Measurements from ENCODE around the gene CTAGE4.
"Not testable (repeated sequence)": the region's sequence is repeated elsewhere in the genome, so short reads cannot be mapped to it uniquely, and the experiment has no call there.

CTAGE4 gene

GRCh38 chr7:144203086-144203485 lies 19.8 kb downstream of the CTAGE4 start:
- DNase-seq (ENCODE audit: low read depth in 4 of 4, low spot score in 1 of 4): not testable (repeated sequence)

DNA sequence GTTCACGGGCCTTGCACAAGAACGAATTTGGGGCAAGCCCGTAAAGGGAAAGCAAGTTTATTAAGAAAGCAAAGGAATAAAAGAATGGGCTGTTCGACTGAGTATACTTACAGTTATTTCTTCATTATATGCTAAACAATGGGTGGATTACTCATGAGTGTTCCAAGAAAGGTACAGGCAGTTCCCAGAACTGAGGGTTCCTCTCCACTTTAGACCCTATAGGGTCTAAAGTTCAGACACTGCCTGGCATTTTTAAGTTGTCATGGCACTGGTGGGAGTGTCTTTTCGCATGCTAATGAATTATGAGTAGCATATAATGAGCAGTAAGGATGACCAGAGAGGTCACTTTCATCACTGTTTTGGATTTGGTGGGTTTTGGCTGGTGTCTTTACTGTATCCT lies 22.0 kb downstream of the CTAGE4 start:
- not testable (repeated sequence) for DNase-seq (ENCODE audit: low read depth in 4 of 4, low spot score in 1 of 4)

DNA sequence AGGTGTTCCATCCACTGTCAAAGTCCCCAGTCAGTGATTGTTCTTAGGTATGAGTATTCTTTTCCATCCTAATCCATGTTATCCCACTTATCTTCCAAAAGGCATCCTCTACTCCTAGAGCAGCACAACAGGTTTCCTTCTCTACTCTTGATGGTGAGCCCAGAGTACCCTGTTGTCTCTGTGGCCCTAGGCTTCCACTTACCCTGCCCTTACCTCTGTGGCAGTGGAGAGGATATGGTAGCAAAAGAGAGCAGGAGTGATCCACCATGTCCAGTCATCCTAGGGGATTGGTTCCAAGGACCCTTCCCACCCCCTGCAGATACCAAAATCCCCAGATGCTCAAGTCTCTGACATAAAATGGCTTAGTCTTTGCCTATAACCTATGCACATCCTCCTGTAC lies 33.9 kb downstream of the CTAGE4 start:
- not testable (repeated sequence) for DNase-seq (ENCODE audit: low read depth in 4 of 4, low spot score in 1 of 4)

GRCh38 chr7:144218581-144218980 lies 35.3 kb downstream of the CTAGE4 start:
- DNase-seq (ENCODE audit: low read depth in 4 of 4, low spot score in 1 of 4): not testable (repeated sequence)

DNA sequence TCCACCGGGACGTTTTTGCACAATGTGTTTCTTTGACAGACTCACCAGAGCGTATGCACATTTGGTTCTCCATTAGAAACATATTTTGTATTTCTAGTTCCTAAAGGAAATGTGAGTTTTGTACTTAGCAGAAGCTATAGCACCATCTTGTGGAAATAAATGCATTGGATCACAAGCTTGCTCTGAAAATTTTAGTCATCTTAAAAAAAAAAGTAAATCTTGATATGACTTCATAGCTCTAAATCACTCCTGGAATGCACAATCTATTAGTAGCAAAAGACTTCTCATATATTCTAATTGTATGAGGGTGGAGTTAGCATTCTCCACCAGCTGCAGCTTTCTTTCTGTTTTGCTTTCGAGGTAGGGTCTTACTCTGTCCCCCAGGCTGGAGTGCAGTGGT lies 35.9 kb downstream of the CTAGE4 start:
- DNase-seq (ENCODE audit: low read depth in 4 of 4, low spot score in 1 of 4): not testable (repeated sequence)

GRCh38 chr7:144220531-144220930 lies 37.3 kb downstream of the CTAGE4 start:
- not testable (repeated sequence) for DNase-seq (ENCODE audit: low read depth in 4 of 4, low spot score in 1 of 4)

DNA sequence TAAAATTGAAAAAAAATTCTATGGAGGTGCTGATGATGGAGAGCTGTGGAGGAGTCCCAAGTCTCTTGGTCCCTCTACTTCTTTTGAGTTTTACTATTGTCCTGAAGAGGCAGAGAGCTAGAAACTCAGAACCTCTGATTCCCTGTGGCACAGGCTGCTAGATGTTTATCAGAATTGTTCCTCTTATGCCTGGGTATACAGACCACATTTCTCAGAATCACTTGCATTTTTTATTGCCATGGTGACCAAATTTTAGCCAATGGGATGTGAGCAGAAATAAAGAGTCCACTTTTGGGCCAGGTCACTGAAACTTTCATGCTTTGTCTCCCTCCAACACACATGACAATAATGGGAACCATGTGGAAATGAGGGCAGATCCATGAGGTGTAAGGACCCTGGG lies 40.4 kb downstream of the CTAGE4 start:
- DNase-seq (ENCODE audit: low read depth in 4 of 4, low spot score in 1 of 4): not testable (repeated sequence)

DNA sequence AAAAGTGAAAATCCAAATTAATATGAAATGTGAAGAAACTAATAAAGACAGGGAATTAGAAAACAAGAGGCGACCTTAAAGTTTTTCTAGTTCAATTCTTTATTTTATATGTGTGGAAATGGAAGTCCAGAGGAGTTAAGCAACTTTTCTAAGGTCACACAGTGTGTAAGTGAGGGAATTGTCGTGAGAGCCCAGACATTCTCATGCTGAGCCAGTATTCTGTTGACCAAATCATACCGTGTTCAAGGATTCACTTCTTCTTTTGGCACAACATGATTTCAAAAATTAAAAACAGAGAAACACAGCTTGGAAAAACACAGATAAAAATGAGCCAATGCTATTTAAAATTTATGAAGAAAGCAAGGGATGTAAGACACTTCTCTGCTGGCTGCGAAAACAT lies 43.6 kb downstream of the CTAGE4 start:
- DNase-seq (ENCODE audit: low read depth in 4 of 4, low spot score in 1 of 4): not testable (repeated sequence)

- not testable (repeated sequence) for DNase-seq (ENCODE audit: low read depth in 4 of 4, low spot score in 1 of 4)
Measured at GRCh38 chr7:144228810-144229209, 45.5 kb downstream of the CTAGE4 start.

DNA sequence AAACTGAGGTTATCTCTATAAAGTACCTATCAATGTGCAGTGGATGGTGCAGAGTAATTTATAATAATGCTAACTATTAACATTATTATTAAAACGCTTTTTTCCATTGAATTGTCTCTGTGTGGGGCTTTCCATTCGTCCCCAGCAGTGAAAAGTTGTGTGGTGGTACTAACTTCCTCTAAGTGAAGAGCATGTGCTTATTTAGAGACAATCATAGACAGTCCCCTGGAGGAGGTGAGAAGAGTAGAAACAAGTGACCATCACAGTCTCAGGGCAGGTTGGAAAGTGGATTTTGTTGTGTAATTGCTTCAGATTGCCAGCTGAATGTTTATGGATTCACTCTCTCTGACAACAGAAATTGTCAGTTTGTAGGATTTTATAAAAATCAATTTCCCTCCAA lies 47.8 kb downstream of the CTAGE4 start:
- not testable (repeated sequence) for DNase-seq (ENCODE audit: low read depth in 4 of 4, low spot score in 1 of 4)

- DNase-seq (ENCODE audit: low read depth in 4 of 4, low spot score in 1 of 4): not testable (repeated sequence)
Measured at GRCh38 chr7:144233039-144233438, 49.8 kb downstream of the CTAGE4 start.

Data from stimulated activated CD4-positive, alpha-beta T cell treated with anti-CD3 and anti-CD28 coated beads, Interleukin-1b, Interleukin-23, amount 100 ng/mL, for 24 hours (primary cell).